GM18951 (cell line): Measurements from ENCODE around the gene SF3A1.

Experiments used
- POLR2A ChIP-seq: IDR thresholded peaks from 4 replicates; pipeline ENCODE4 v1.6.1; 2011; ENCODE audit warnings: mild to moderate bottlenecking; ENCODE audit not compliant: insufficient read length, insufficient read depth; ENCODE audit errors: extremely low read depth
- in situ Hi-C: fragments of 300-500 bp; cut with MboI; formaldehyde crosslinking; loops from one replicate; pipeline ENCODE4 v1.12.0; 2022; ENCODE audit warnings: low sequenced_read_pairs, mixed read lengths, inconsistent platforms; ENCODE audit not compliant: unreplicated experiment

SF3A1 gene

GRCh38 chr22:30295576-30295975, 61.1 kb downstream of the SF3A1 start:
- TF ChIP-seq POLR2A: no peak
- in situ Hi-C loops: no loop called here

- in situ Hi-C loops: no loop called here
- no peak for TF ChIP-seq POLR2A
These were observed 61.9 kb downstream of the SF3A1 start for GRCh38 chr22:30294830-30295229.

GRCh38 chr22:30294066-30294465, 62.6 kb downstream of the SF3A1 start:
- in situ Hi-C loops: no loop called here
- no peak for TF ChIP-seq POLR2A

GRCh38 chr22:30293026-30293425, 63.7 kb downstream of the SF3A1 start:
- no peak for TF ChIP-seq POLR2A
- in situ Hi-C loops: no loop called here

- in situ Hi-C loops: no loop called here
- TF ChIP-seq POLR2A: no peak
These were observed 64.4 kb downstream of the SF3A1 start for GRCh38 chr22:30292069-30292970.

- no peak for TF ChIP-seq POLR2A
- in situ Hi-C loops: no loop called here
These were observed 65.4 kb downstream of the SF3A1 start for GRCh38 chr22:30291058-30291892.

GRCh38 chr22:30290342-30291057, 66.2 kb downstream of the SF3A1 start:
- in situ Hi-C loops: no loop called here
- no peak for TF ChIP-seq POLR2A

GRCh38 chr22:30289980-30290313, 66.7 kb downstream of the SF3A1 start:
- no peak for TF ChIP-seq POLR2A
- in situ Hi-C loops: no loop called here

- in situ Hi-C loops: no loop called here
- peak; percentile 52 for TF ChIP-seq POLR2A
These were observed 67.3 kb downstream of the SF3A1 start, which contains the start of gene CASTOR1 for GRCh38 chr22:30289141-30289979. TSS of gene CASTOR1 (minus strand) at chr22:30289505. CDS start at chr22:30289497, 8 bp downstream.

GRCh38 chr22:30288419-30289140, 68.1 kb downstream of the SF3A1 start:
- TF ChIP-seq POLR2A: no peak
- in situ Hi-C loops: no loop called here

GRCh38 chr22:30287648-30288418, 68.9 kb downstream of the SF3A1 start:
- in situ Hi-C loops: no loop called here
- no peak for TF ChIP-seq POLR2A
